Tibial nerve (tissue), 4 donors: ENCODE data around the gene BLID.

Experiments
- CTCF ChIP-seq, 5 experiments: fragments of 200-600 bp in 3 of 5; fragments of 450-650 bp in 2 of 5; sonication (generic) in 3 of 5; IDR thresholded peaks; one replicate each; pipeline ENCODE4 v1.5.1; 2016 to 2019; ENCODE audit warnings: antibody characterized with exemption in 5 of 5, mild to moderate bottlenecking in 3 of 5, moderate library complexity in 2 of 5
- EP300 ChIP-seq, 2 donors: sonication (generic); formaldehyde crosslinking; IDR thresholded peaks; one replicate each; pipeline ENCODE4 v1.6.1; 2017; ENCODE audit warnings: antibody characterized with exemption in 2 of 2, mild to moderate bottlenecking in 1 of 2
- POLR2A ChIP-seq, 2 donors: fragments of 450-650 bp; IDR thresholded peaks; one replicate each; pipeline ENCODE4 v1.6.1; 2017; ENCODE audit warnings: antibody characterized with exemption in 2 of 2, mild to moderate bottlenecking in 2 of 2, moderate library complexity in 2 of 2

- TF ChIP-seq CTCF (IDR thresholded peaks at IDR 0.05) = no peak
- TF ChIP-seq POLR2A (IDR thresholded peaks at IDR 0.05) = no peak
- TF ChIP-seq EP300 (IDR thresholded peaks at IDR 0.05) = no peak
Observed at GRCh38 chr11:122146475-122146874, 30.5 kb upstream of the BLID start.
